ENCODE data around the gene NYAP2.

Gene NYAP2

DNA sequence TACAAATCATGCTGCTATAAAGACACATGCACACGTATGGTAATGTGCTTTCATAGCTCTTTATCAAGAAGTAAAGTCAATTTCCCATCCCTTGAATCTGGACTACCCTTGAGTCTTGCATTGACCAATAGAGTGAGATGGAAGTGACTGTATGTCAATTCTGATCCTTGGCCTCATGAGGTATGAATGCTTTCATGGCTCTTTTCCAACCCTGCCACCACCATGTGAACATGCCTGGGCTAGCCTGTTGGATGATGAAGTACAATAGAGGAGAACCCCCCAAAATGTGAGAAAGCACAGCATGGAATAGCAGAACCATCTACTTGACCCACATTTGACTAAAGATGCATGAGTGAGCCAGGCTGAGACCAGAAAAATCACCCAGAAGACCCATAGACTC is 237.0 kb downstream of the NYAP2 start:
- no peak for DNase-seq

DNA sequence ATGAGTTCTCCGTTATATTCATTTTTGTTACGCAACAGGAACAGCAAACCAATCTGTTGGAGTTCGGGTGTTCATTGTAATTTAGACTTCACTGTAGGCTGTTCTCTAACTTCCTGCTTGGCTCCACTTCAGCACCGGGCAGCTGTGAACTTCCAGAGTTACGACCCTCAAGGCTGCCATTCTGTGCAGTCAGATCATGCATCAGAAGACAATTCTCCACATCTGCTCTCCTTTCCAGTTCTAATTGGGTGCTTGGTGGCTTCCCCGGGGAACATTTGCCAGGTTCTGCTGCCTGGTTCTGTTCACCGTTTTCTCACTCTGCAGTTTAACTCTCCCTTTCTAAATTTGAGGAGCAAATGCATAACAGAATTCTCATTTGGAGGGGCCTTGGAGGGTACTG is 237.7 kb downstream of the NYAP2 start:
- DNase-seq, result no peak

DNA sequence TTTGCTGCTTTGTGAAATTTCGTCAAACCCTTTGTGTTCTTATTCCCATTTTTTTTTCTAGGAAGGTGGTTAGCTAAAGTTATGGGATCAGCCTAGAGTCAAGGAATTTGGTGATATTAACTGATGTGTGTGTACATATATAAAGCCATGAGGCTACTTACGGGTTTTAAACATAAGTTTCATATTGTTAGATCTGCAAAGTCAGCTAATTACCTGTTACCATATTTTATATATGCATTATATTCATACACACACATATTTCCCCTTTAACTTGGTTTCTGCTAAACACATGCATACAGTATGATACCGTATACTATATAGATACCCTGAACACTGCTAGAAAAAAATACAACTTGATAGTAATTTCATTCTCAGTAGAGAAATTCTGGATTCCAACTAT is 241.0 kb downstream of the NYAP2 start:
- DNase-seq, result no peak

DNA sequence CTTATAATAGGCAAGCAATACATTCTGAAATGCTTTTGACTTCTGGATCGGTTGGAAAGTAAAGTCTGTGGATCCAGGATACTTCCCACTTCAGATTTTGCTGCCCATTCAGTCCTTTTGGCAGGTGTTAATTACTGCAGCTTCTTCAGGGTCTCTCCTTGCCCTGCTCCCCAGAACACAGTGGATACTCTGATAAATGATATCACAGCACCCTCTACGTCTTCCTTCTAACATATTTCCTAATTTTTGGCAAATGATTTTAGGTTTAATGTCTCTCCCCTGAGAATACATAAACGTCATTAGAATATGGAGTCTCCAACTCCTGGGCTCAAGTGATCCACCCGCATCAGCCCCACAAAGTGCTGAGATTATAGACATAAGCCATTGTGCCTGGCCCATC is 249.8 kb downstream of the NYAP2 start:
- DNase-seq, result no peak

DNA sequence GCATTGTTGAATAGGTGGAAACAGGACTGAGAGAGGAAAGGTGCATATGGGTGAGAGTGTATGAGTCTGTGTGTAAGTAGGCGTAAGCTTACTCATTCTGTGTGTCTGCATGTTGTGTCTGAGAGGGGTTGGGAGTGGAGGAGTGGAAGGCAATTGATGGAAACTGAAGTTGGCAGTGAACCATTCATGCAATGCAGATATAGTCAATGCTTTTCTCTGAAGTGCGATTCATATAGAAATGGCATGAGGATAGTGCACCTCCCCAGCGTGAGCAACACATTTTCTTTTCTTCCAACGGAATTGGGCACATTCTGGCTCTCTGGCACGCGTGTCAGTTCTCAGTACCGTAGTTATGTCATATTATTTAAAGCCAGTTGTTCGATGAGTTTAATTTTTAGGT is 250.5 kb downstream of the NYAP2 start:
- DNase-seq, result no peak

DNA sequence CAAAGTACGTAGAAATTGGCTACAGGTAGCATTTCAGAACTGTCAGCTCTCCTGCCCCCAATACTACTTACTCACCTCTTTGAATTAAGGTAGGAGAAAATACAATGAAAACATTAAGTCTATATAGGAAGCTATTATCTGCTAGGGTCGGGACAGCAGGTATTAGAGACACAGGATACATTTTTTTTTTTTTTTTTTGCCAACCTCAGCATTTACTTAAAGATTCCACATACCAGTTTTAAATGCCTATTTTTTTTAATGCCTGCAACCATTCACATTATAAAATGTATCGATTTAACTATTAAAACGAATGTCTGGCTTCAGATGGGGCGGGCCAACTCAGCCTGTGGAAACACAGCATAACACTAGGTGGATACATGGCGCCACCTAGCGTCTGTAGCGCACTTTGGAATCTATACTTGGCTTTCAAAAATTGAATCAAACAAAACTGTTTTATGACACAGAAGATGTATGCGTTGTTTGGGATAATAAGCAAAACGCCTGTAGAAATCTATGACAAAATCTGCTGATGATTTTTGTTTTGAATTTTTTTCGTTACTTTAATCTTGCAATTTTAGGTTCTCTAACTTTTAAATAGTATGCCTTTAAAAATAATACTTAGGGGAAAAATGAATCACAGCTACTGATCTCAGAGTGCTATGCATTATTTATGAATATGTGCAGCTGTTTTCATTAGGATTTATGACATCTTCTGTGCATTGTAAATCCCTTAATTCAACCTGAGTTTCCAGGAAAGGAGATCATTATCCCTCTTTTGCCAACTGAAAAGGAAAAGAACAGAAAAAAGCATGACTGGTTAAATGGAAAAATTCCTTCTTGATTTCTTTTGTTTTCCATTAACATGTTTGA is 261.0 kb downstream of the NYAP2 start:
- DNase-seq, result peak; percentile 52 to 57

DNA sequence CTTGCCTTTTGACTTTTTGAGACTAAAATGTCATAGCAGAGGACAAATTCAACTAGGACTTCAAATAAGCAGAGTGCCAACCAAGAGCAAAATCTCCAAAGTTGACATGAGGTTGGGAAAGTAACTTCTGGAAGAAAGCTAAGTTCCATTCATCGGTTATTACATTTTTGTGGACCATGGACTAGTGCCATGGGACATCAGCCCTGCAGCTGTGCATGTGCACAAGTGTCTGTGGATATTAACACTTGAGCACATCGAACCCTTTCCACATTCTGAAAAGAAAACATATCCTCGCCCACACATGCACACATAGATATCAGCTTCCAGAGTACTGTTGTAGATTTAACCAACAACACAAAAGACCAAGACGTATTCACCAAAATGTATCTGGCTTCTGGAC is 262.6 kb downstream of the NYAP2 start:
- no peak for DNase-seq

DNA sequence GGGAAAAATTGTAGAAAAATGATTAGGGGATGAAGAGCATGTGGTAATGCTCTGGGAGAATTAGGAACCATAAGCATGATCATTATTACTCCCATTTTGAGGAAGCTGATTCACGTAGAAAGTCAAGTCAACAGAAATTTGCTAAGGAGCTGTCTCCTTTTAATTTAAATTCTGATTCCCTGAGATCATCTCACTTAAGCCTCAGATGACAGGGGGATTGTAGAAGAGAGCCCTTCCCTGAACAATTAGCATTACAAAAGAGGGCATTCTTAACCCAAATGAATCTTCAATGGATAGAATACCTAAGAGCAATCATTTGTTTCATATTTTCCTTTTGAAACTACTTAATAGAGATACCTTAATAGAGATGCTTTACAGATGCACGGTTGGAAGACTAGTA is 267.9 kb downstream of the NYAP2 start:
- no peak for DNase-seq

DNA sequence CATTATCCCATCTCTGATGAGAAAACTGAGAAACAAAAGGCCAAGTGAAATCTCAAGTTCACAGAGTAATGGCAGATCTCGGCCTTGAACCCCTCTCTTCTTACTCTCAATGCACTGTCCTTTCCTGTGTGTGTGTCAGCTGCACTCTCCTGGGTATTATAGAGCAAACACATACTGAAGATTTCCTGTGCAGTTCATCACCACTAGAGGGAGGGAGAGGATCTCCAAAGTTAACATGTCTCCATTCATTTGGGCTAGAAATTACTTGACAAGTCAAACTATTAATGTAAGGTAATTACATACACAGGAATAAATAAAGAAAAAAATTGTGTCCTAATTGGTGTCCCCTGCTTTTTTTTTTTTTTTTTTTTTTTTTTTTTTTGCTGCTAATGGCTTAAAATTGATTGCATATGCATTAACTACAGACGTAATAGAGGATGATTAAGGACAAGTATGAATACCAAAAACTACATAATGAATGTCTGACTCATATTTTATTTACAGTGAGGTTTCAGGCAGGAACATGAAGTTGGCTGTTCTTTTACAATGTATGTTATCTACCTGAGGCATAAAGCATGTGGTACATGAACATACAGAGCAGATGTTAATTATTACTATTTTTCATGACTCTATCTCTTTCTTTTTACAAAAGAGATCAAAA is 269.2 kb downstream of the NYAP2 start:
- DNase-seq, result peak; percentile 43 to 60

DNA sequence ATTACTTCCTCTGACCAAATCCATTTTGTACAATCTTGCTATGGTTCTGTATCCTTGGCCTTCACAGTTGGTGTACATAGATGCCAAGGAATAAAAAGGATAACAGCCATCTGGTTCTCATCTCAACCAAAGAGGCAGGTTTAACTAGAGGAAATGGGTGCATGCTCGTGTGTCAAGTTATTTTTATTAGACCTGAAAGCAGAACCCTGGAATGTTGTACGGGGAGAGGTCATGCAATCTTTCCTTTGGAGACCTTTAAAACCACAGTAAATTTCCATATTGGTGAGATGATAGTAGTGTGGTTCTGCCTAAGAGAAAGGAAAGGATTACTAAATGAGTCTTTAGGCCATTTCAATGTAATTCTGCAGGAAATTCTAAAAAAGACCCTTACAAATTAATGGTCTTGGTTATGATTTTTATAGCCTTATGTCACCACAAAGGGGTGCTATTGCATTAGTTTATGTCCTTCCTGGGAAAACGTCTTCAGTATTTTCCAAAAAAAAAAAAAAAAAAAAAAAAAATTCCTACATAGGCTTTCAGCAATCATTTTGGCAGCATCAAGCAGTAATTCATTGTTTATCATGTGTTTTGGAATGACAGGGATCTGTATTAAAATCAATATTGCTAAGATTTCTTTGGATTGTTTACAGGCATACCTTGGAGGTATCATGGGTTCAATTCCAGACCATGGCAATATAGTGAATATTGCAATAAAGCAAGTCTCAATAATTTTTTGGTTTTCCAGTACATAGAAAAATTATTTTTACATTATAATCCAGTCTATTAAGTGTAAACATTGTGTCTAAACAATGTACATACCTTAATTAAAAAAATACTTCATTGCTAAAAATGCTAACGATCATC is 270.8 kb downstream of the NYAP2 start:
- no peak for DNase-seq

DNA sequence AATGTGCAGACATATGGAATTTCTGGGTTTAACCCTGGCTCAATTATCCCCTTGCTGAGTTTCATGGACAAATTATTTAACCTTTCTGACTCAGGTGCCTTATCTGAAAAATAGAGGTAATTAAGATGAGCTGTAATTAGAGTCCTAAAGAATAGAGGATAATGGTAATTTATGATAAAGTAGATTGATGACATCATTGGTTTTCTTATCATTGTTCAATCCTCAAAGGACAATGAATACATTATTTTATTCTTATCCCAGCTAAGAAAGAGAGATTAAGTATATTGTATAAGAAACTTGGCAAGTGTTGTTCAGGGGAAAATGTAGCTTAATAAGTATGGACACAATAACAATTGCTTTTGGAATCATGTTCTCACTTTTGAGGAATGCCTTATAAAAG is 279.3 kb downstream of the NYAP2 start:
- no peak for DNase-seq

DNA sequence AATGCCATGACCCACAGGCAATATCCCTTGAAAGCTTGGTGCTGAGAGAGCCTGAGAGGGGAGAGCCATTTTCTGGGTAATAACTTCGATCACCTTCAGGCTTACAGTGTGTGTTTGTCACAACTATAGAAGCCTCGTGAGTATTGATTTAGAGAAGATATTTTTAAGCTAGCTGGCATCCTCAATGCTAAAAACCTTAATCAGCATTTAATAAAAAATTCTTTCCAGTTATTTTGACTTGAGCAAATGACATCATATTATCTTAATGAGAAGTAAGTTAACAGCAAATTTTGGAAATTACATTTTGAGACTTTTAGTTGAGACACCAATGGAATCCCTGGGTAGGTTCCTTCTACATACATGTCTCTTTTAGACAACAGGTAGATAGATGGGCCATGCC is 283.7 kb downstream of the NYAP2 start:
- DNase-seq, result no peak

DNA sequence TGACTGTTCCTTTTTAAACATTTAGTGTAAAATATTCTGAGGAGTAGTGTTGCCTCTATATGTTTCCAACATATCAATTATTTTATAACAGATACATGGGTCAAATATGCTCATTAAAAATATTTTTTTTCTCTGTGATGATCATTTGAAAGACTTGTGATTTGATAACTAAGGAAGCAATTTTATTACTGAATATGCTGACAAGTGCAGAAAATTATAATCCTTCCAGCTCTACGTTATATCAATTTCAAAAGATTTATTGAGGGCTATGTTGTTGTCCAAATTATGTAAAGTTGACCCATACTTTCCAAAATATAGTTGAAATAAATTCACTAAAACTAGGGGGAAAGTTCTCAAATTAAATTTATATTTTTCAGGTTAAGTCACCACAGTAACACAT is 290.6 kb downstream of the NYAP2 start:
- DNase-seq, result no peak

DNA sequence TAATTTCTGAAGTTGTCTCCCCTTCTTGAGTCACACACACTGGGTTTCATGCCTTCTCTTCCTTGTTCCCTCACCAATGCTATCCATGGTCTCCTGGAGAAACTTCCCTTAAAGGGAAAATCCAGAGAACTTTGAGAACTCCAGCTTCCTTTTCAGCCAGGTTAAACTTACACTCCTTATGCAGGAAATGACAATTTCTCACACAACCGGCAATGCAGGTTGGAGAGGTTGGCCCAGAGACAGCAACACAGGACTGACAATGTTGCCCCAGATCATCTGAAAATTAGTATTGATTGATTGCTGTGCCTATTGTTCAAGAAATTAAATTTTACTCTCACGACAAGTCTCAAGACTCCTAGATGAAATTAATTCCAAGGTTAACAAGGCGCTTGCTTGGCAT is 292.2 kb downstream of the NYAP2 start:
- no peak for DNase-seq

DNA sequence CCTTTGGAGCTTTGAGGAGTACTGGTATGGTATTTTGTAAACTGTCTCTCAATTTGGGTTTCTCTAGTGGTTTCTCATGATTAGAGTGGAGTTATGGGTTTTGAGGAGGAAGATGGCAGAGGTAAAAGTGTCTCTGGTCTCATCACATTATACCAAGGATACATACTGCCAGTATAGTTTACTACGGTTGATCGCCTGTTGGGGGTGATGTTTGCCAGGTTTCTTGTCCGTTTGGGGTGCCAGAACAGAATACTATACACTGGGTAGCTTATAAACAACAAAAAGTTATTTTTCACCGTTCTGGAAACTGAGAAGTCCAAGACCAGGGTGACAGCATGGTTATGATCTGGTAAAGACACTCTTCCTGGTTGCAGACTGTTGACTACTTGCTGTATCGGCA is 293.7 kb downstream of the NYAP2 start:
- DNase-seq, result no peak

DNA sequence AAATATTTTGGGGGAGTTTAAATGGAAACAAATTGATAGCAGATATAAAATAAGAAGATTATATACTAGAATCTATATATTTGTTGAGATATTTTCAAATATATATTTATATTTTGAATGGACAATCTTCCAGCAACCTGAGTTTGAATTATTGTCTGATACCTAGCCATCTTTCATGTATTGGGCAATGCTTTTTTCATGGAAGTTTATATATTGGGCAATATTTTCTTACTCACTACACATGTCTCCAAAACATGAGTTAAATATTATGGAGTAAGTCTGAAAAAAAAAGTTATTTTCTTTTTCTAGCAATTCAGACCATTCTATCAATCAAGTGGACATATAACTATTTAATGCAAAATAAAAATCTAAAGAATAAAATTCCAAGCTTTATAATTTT is 295.2 kb downstream of the NYAP2 start:
- DNase-seq, result no peak

DNA sequence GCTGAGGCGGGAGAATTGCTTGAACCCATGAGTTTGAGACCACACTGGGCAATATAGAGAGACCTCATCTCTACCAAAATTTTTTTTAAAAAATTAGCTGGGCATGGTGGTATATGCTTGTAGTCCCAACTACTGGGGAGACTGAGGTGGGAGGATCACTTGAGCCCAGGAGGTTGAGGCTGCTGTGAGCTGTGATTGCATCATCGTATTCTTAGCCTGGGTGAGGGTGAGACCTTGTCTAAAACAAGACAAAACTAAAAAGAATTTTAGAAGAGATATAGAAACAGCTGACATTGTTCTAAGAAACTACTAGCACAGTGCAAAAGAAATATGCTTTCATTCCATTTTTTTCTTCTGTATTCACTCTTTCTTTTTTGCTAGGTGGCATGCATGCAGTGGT is 298.4 kb downstream of the NYAP2 start:
- DNase-seq, result no peak

Measured in SHP77 (cell line).